ENCODE data around the gene KRT39. TPM values are rescaled to one million over a fixed set of nuclear protein-coding genes. Genes with fewer than 3 reads are reported as not detected.

Gene KRT39
- total and polyA plus RNA-seq, 2 of the 13 experiments (the other 11 are each of a cell fraction or from before 2014, with no cell fraction given), result 0.07 to 1.2 TPM

- peak; percentile 29; the same call in 1 of the 2 replicates for TF ChIP-seq HNF4A (CRISPR knock-in tag; IDR thresholded peaks at IDR 0.05)
- TF ChIP-seq KLF9 (CRISPR knock-in tag; IDR thresholded peaks at IDR 0.05; ENCODE audit: low read depth), result no peak
- no peak for TF ChIP-seq RORA (CRISPR knock-in tag; IDR thresholded peaks at IDR 0.05)
- TF ChIP-seq MAFG (CRISPR knock-in tag; IDR thresholded peaks at IDR 0.05), result no peak
- no peak for TF ChIP-seq SNRNP70 (IDR thresholded peaks at IDR 0.05; ENCODE audit: low read depth, low read length)
- TF ChIP-seq ZNF761 (CRISPR knock-in tag; conservative IDR thresholded peaks at IDR 0.05), result no peak
- TF ChIP-seq, protein P1, sequence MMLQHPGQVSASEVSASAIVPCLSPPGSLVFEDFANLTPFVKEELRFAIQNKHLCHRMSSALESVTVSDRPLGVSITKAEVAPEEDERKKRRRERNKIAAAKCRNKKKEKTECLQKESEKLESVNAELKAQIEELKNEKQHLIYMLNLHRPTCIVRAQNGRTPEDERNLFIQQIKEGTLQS (CRISPR knock-in tag; IDR thresholded peaks at IDR 0.05), result peak; percentile 86
- no peak for TF ChIP-seq ZNF703 (CRISPR knock-in tag; IDR thresholded peaks at IDR 0.05; ENCODE audit: borderline replicate concordance)
- TF ChIP-seq, protein P2, sequence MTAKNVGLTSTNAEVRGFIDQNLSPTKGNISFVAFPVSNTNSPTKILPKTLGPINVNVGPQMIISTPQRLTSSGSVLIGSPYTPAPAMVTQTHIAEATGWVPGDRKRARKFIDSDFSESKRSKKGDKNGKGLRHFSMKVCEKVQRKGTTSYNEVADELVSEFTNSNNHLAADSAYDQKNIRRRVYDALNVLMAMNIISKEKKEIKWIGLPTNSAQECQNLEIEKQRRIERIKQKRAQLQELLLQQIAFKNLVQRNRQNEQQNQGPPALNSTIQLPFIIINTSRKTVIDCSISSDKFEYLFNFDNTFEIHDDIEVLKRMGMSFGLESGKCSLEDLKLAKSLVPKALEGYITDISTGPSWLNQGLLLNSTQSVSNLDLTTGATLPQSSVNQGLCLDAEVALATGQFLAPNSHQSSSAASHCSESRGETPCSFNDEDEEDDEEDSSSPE (CRISPR knock-in tag; IDR thresholded peaks at IDR 0.05), result no peak
- TF ChIP-seq REXO4 (CRISPR knock-in tag; IDR thresholded peaks at IDR 0.05; ENCODE audit: borderline replicate concordance), result no peak
- no peak for TF ChIP-seq ZNF251 (CRISPR knock-in tag; IDR thresholded peaks at IDR 0.05)
- no peak for TF ChIP-seq PLSCR1 (CRISPR knock-in tag; IDR thresholded peaks at IDR 0.05; ENCODE audit: borderline replicate concordance)
- no peak for TF ChIP-seq ZBTB46 (CRISPR knock-in tag; IDR thresholded peaks at IDR 0.05; ENCODE audit: borderline replicate concordance)
- TF ChIP-seq POLR2AphosphoS2 (IDR thresholded peaks at IDR 0.05; ENCODE audit: low read depth, low read length), result no peak
- TF ChIP-seq CAMTA2 (CRISPR knock-in tag; IDR thresholded peaks at IDR 0.05; ENCODE audit: borderline replicate concordance), result no peak
- TF ChIP-seq CHCHD3 (CRISPR knock-in tag; IDR thresholded peaks at IDR 0.05), result no peak
- TF ChIP-seq ZNF331 (CRISPR knock-in tag; IDR thresholded peaks at IDR 0.05), result no peak
- TF ChIP-seq ZNF12 (CRISPR knock-in tag; IDR thresholded peaks at IDR 0.05), result no peak
- no peak for TF ChIP-seq ZFP91 (CRISPR knock-in tag; IDR thresholded peaks at IDR 0.05; ENCODE audit: borderline replicate concordance)
- no peak for TF ChIP-seq CBX1 (IDR thresholded peaks at IDR 0.05; ENCODE audit: low read depth)
- no peak for TF ChIP-seq ZNF747 (CRISPR knock-in tag; IDR thresholded peaks at IDR 0.05; ENCODE audit: borderline replicate concordance)
- TF ChIP-seq NR2F6 (IDR thresholded peaks at IDR 0.05), result no peak
- TF ChIP-seq NR2F6 (CRISPR knock-in tag; IDR thresholded peaks at IDR 0.05), result peak; percentile 30; the same call in 1 of the 2 replicates
- no peak for TF ChIP-seq DNMT1 (CRISPR knock-in tag; IDR thresholded peaks at IDR 0.05)
- no peak; the same call in 1 of the 2 replicates for TF ChIP-seq PPARG (CRISPR knock-in tag; conservative IDR thresholded peaks at IDR 0.05)
- TF ChIP-seq CEBPB (IDR thresholded peaks at IDR 0.05; ENCODE audit: borderline replicate concordance, low read depth, low read length), result peak; percentile 79; the same call in 1 of the 2 replicates
- TF ChIP-seq PRMT3 (CRISPR knock-in tag; IDR thresholded peaks at IDR 0.05; ENCODE audit: borderline replicate concordance, low read depth), result no peak
- no peak for TF ChIP-seq NFIB (CRISPR knock-in tag; IDR thresholded peaks at IDR 0.05; ENCODE audit: borderline replicate concordance)
Measured at GRCh38 chr17:40915199-40915661, 51.5 kb downstream of the KRT39 start (continued).

Measured in HepG2 (cell line).